GM03348 (cell line): ENCODE results near the gene ZNF362.

Experiments used
- DNase-seq: peaks from one replicate; pipeline ENCODE4 v3.0.0; 2012; ENCODE audit warnings: low spot score

Gene ZNF362

DNA sequence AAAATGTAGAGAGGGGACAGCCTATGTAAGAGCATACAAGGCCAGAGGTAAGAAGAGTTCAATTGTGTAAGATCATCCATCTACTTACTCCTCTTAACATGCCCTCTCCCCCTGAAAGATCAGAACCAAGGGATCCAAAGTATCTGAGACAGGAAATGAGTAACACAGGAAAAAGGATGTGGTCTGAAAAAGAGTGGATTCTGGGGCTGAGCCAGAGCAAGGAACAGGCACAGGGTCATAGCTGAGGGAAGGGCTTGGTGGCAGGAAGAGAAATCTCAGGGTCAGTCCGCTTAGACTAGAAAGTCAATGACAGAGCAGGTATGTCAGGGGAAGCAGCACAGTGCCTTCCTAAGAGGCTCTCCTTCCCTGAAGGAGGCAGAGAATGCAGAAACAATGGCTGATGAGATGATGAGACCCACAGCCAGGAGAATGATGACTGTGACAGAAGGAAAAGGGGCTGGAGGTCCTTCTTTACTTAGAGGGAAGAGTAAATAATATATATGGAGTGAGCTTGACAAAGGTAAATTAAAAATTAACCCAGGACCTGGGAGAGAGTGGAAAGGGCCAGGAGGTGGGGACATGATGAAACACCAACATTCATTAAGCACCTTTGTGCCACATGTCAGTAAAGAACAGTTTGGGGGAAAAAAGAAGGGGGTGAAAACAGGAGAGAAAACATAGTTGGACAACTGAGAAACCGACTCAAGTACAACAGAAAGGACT is 90.8 kb downstream of the ZNF362 start:
- DNase-seq, result peak; percentile 80

DNA sequence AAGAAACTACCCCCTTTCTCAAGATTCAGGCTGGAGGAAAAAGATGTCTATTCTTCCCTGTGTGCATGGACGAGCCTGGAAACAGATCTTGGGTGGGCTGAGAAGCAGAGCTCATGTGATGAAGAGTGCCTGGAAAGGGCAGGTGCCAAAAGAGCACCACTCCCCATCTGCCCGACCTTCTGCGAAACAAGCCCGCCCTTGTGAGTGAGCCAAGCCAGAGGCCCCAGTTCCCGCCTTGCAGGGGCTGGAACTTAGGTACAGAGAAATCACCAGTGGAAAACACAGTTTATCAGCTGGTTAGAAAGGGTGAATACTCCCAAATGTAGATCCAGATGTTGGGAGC is 91.3 kb downstream of the ZNF362 start:
- no peak for DNase-seq

DNA sequence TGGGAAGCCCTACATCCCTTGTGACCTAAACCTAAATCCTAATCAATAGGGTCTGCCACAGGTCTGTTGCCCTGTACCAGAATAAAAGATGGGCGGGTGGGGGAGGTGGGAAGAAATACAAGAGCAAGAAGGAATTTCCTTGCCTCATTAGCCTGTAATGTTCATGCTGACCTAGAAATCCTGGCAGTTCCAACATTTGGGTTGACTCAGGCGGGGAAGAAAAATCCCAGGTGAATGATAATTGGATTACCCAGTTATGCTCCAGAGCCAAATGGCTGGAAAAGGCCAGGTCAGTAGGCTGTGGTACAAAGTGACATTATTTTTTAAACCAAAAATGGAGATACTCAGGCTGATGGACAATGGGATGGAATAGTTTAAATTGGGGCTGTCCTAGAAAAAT is 91.9 kb downstream of the ZNF362 start:
- no peak for DNase-seq

DNA sequence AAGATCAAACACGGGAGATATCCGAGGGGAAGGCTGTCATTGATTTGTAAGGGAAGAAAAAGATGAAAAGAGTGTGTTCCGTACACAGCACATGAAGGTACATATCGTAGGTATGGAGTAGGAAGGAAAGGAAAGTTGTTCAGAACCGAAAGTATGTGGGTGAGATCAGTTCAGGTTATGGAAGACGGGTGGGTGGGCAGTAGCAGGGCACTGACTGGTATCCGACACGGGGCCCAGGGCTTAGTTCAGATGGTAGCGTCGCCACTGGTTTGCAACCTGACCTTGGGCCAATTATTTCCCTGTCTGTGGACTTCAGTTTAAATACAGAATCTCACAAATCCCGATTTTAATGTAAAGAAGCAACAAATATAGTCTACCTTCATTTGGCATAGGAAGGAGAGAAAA is 92.4 kb downstream of the ZNF362 start:
- no peak for DNase-seq

DNA sequence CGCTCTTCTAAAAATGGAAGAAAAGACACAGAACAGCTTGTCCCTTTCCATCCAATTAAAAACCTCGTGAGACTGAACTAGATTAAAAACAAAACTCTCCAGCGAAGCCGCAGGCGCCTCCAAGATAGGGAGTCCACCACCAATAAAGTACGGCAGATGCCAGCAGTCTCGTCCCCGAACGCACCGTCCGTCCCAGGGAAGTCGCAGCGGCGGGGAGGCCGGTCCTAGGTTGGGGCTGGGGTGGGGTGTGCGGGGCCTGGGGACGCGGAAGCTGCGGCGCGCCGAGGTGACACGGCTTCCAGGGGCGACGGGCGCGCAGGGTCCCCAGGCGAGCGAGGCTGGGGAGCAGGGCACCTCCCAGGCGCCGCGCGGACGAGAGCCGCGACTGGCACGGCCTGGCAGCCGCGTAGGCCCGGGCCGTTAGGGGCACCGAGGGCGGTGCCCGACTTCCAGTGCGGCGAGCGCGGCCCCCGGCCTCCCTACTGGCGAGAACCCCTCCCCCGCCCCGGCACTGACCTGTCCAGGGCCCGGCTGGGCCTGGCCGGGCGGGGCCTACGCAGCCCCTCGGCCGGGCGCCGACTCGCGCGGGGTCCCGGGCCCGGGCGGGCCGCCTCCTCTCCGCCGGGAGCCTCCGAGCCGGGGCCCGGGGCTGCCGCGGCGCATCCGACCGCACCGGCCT is 92.9 kb downstream of the ZNF362 start:
- peak; percentile 71 for DNase-seq

DNA sequence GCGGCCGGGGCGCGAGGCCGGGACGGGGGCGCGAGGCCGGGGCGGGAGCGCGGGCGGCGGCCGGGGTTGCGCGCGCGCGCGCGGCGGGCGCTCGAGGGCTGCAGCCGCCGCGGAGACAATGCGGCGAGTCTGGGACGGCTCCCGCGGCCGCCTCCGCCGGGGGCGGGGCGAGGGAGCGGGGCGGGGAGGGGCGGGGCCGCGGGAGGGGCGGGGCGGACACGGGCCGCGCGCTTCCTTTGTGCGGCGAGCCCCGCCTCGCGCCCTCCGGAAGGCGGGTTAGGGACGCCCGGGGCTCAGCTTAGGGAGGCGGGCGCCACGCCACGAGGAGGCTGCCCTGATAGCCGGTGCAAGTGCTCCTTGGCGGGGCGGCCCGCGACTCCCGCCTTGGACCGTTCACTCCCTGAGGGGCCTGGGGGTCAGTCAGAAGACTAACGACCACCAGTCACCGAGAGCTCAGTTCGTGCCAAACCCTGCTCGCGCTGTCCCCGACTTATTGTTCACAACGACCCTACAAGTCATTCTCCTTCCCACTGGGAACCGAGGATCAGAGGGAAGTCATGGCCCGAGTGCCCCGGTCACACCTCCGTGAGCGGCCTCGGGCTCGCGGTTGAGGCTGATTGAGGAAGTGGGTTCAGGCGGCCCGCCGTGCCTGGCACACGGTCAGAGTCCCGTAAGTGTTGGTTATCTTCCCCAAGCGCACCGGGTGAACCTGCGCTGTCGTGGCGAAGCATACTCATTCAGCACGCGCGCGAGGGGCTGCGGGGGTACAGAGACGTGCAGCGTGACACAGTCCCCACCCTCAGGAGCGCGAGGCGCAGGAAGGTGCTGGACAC is 93.7 kb downstream of the ZNF362 start:
- peak; percentile 97 for DNase-seq
